Measurements from ENCODE around the gene DTHD1. TPM values are rescaled to one million over a fixed set of nuclear protein-coding genes. Genes with fewer than 3 reads are reported as not detected.

DTHD1 gene
- total and polyA plus RNA-seq, 10 donors: 0.18 to 12.2 (median 8.7) TPM

DNA sequence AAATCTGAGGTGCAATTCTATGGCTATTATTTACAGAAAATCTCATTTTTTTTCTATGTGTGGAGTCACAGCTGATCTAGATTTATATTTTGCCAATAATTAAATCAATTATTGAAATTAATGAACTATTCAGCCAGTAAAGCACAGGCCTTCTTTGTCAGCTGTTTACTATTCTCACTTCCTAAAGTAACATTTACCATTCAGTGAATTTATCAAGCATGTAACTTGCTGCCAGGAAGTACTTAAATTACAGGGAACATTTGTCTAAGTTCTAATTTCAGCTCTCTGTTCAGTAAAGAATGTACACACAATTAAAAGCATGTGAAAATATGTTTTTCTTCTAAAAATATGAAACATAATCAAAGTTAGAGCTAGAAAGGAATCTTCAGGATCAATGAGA is 79.3 kb downstream of the DTHD1 start:
- TF ChIP-seq POLR2A (IDR thresholded peaks at IDR 0.05): no peak
- TF ChIP-seq, protein P1, sequence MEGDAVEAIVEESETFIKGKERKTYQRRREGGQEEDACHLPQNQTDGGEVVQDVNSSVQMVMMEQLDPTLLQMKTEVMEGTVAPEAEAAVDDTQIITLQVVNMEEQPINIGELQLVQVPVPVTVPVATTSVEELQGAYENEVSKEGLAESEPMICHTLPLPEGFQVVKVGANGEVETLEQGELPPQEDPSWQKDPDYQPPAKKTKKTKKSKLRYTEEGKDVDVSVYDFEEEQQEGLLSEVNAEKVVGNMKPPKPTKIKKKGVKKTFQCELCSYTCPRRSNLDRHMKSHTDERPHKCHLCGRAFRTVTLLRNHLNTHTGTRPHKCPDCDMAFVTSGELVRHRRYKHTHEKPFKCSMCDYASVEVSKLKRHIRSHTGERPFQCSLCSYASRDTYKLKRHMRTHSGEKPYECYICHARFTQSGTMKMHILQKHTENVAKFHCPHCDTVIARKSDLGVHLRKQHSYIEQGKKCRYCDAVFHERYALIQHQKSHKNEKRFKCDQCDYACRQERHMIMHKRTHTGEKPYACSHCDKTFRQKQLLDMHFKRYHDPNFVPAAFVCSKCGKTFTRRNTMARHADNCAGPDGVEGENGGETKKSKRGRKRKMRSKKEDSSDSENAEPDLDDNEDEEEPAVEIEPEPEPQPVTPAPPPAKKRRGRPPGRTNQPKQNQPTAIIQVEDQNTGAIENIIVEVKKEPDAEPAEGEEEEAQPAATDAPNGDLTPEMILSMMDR (IDR thresholded peaks at IDR 0.05 in 8 of 11, conservative IDR thresholded peaks at IDR 0.05 in 3 of 11): no peak
- TF ChIP-seq POLR2AphosphoS5 (IDR thresholded peaks at IDR 0.05): no peak
- intact Hi-C loops (cut with DNase I; ENCODE audit: low total_unique reads): no loop called here
- H3K27me3 ChIP-seq (replicated peaks in 1 of 7): no peaks in the 10 kb centered on the region
- no peaks in the 10 kb centered on the region for H3K36me3 ChIP-seq
- H3K27ac ChIP-seq: no peak overlapping the region
- no peaks in the 10 kb centered on the region for H3K9me3 ChIP-seq
- no peaks in the 10 kb centered on the region for H3K4me1 ChIP-seq
- no peak overlapping the region for H3K4me3 ChIP-seq
- no peak for DNase-seq

DNA sequence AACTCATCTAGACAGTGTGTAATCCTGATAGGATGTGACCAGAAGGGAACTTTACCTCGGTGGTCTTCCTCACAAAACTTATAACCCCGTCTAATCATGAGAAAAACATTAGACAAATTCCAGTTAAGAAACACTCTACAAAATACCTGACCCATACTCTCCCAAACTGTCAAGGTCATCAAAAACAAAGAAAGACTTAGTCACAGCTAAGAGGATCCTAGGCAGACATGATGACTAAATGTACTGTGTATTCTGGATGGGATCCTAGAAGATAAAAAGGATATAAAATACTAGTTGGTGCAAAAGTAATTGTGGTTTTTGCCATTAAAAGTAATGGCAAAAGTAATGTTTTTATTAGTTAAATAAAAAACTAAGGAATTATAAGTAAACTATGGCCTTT is 81.6 kb downstream of the DTHD1 start:
- no peaks in the 10 kb centered on the region for H3K9me3 ChIP-seq
- H3K27me3 ChIP-seq (replicated peaks in 1 of 7): no peaks in the 10 kb centered on the region
- no peak for TF ChIP-seq POLR2AphosphoS5 (IDR thresholded peaks at IDR 0.05)
- TF ChIP-seq POLR2A (IDR thresholded peaks at IDR 0.05): no peak
- TF ChIP-seq, protein P1 (IDR thresholded peaks at IDR 0.05 in 8 of 11, conservative IDR thresholded peaks at IDR 0.05 in 3 of 11): no peak
- no peak overlapping the region for H3K4me3 ChIP-seq
- no peak for DNase-seq
- no peaks in the 10 kb centered on the region for H3K36me3 ChIP-seq
- intact Hi-C loops (cut with DNase I; ENCODE audit: low total_unique reads): no loop called here
- no peaks in the 10 kb centered on the region for H3K4me1 ChIP-seq
- H3K27ac ChIP-seq: no peak overlapping the region
- WGBS, 5 donors: 80 to 92% (median 88%) methylated on average over 2 of the region's 2 CpGs

DNA sequence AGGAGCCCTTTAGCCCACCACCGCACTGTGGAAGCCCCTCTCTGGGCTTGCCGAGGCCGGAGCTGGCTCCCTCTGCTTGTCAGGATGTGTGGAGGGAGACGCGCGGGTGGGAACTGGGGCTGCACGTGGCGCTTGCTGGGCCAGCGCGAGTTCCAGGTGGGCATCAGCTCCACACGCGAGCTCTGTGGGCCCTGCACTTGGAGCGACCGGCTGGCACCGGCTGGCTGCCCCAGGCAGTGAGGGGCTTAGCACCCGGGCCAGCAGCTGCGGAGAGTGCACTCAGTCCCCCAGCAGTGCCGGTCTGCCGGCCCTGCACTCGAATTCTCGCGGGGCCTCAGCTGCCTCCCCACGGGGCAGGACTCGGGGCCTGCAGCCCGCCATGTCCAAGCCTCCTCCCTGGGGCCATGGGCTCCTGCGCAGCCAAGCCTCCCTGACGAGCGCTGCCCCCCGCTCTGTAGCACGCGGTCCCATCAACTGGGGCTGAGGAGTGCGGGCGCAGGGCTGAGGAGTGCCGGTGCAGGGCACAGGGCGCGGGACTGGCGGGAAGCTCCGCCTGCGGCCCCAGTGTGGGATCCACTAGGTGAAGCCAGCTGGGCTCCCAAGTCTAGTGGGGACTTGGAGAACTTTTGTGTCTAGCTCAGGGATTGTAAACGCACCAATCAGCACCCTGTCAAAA is 93.6 kb downstream of the DTHD1 start:
- TF ChIP-seq POLR2AphosphoS5 (IDR thresholded peaks at IDR 0.05): no peak
- TF ChIP-seq, protein P1 (IDR thresholded peaks at IDR 0.05 in 8 of 11, conservative IDR thresholded peaks at IDR 0.05 in 3 of 11): no peak
- no peak for TF ChIP-seq POLR2A (IDR thresholded peaks at IDR 0.05)
- no peaks in the 10 kb centered on the region for H3K27me3 ChIP-seq (replicated peaks in 1 of 7)
- intact Hi-C loops (cut with DNase I; ENCODE audit: low total_unique reads): no loop called here
- WGBS, 5 donors: 88 to 96% (median 95%) methylated on average over 7 to 40 of the region's 40 CpGs
- H3K36me3 ChIP-seq: no peaks in the 10 kb centered on the region
- peaks cover 0 to 50% (median 42%) of the 10 kb centered on the region in 8 donors for H3K9me3 ChIP-seq
- DNase-seq: peak; percentile 68
- no peak overlapping the region for H3K27ac ChIP-seq
- H3K4me3 ChIP-seq: no peak overlapping the region
- no peaks in the 10 kb centered on the region for H3K4me1 ChIP-seq

DNA sequence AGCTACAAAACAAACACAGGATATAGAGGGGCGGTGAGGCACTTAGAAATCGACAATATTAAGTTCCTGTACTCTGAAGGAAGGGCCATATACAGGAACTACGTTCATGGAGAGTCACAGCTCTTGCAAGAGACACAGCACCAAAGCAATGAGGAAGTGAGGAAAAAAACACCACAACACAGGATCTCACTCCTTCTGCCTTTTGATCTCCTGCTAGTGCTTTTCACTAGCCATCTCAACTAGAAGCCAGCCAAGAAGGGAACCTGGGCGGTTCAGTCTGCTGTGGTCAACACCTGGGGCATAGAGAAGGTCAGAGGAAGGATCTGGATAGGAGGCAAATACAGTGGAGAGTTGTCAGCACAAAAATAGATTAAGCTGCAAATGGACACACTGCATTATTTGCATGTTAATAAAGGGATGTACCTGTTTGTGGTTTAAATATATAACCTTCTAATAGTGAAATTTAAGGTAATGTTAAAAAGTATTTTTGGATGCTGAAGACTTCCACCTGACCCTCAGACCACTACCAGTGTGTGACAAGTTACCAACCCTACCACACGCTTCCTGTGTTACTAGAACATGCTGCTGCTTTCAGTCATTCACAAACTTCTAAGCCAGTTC is 104.6 kb downstream of the DTHD1 start:
- DNase-seq: no peak

More for the DNA sequence above, 104.6 kb downstream of the DTHD1 start:
- peak overlapping the region; percentile 20 to 86 (median 66) for H3K27ac ChIP-seq
- H3K4me3 ChIP-seq: peak overlapping the region in 1 of 8 donors; percentile 40
- H3K27me3 ChIP-seq (replicated peaks in 1 of 7): peaks cover 0 to 13% (median 0%) of the 10 kb centered on the region in 7 donors
- peak in 1 of 3 donors; percentile 75 for TF ChIP-seq POLR2AphosphoS5 (IDR thresholded peaks at IDR 0.05)
- TF ChIP-seq, protein P1 (IDR thresholded peaks at IDR 0.05 in 8 of 11, conservative IDR thresholded peaks at IDR 0.05 in 3 of 11): no peak
- H3K9me3 ChIP-seq: peaks cover 0 to 4% (median 0%) of the 10 kb centered on the region in 8 donors
- WGBS, 5 donors: 15 to 17% (median 16%) methylated on average over 5 of the region's 5 CpGs
- intact Hi-C loops (cut with DNase I; ENCODE audit: low total_unique reads): no loop called here
- H3K36me3 ChIP-seq: no peaks in the 10 kb centered on the region
- peaks cover 8 to 23% (median 15%) of the 10 kb centered on the region in 6 donors for H3K4me1 ChIP-seq
